HCT116 (cell line): ENCODE measurements around the gene RNF152. TPM values are rescaled to one million over a fixed set of nuclear protein-coding genes. Genes with fewer than 3 reads are reported as not detected.

ENCODE experiments used
- ATAC-seq: fragments of 200-7000 bp; cut with Tn5 transposase; 2 replicates; pipeline ENCODE4 v1.9.1; 2020; ENCODE audit warnings: mild to moderate bottlenecking, moderate library complexity
- BruUV-seq: library from RNA; stranded (reverse); fragments of 400-500 nt; replicated peaks from 2 replicates; lab custom pipeline; 2021; lab: Mats Ljungman, UMichigan
- CTCF ChIA-PET: fragments of 300-600 bp; sonication (Branson Sonifier 250); formaldehyde crosslinking; loops from one replicate; lab custom pipeline; 2021; ENCODE audit warnings: antibody characterized with exemption; lab: Charles Lee
- POLR2A ChIA-PET: fragments of 300-600, 350-600 bp; sonication (Branson Sonifier 250); formaldehyde crosslinking; loops from one replicate; lab custom pipeline; 2021; ENCODE audit warnings: antibody characterized with exemption; lab: Charles Lee
- RAD21 ChIA-PET, 2 experiments: fragments of 300-600 bp; sonication (Branson Sonifier 250); formaldehyde crosslinking; loops; one replicate each; lab custom pipeline; 2023; ENCODE audit warnings: low total read pairs in 2 of 2; ENCODE audit not compliant: uncharacterized antibody in 2 of 2, unreplicated experiment in 2 of 2, low non-redundant PET in 1 of 2; lab: Charles Lee
- DNase-seq: peaks from one replicate; pipeline ENCODE4 v3.0.0-alpha.2; 2010; ENCODE audit warnings: low read depth, low spot score
- H2AFZ ChIP-seq: fragments of 200-600 bp; shearing (Covaris generic), sonication (generic); 2 replicates; pipeline ENCODE4 v1.6.1; 2017; ENCODE audit warnings: low read depth, mixed run types, mixed read lengths, antibody characterized with exemption, low read length; ENCODE audit not compliant: poor library complexity, severe bottlenecking
- H3K27ac ChIP-seq: 2 replicates; pipeline ENCODE4 v1.5.1; 2012; ENCODE audit warnings: low read depth, low read length
- H3K27me3 ChIP-seq: fragments of 200-600 bp; sonication (generic); 2 replicates; pipeline ENCODE4 v1.6.1; 2016; ENCODE audit warnings: mixed run types, low read length, mixed read lengths; ENCODE audit not compliant: insufficient read depth
- H3K36me3 ChIP-seq, 2 experiments: fragments of 200-500 bp in 1 of 2; fragments of 200-600 bp in 1 of 2; sonication (Bioruptor generic) in 1 of 2; sonication (generic) in 1 of 2; 2 replicates each; pipeline versions ENCODE4 v1.5.1 to v1.6.1; 2014 to 2016; ENCODE audit warnings: low read length in 2 of 2, inconsistent platforms in 1 of 2, mixed read lengths in 1 of 2, mixed run types in 1 of 2; ENCODE audit not compliant: insufficient read depth in 2 of 2, control insufficient read depth in 1 of 2
- H3K4me1 ChIP-seq, 2 experiments: fragments of 200-600 bp in 1 of 2; sonication (generic) in 1 of 2; 2 replicates each; pipeline versions ENCODE4 v1.5.1 to v1.6.1; 2012 to 2017; ENCODE audit warnings: low read length in 2 of 2, inconsistent platforms in 1 of 2, mild to moderate bottlenecking in 1 of 2, mixed read lengths in 1 of 2, mixed run types in 1 of 2, moderate library complexity in 1 of 2; ENCODE audit not compliant: insufficient read depth in 2 of 2, control insufficient read depth in 1 of 2
- H3K4me2 ChIP-seq: fragments of 200-600 bp; sonication (generic); 2 replicates; pipeline ENCODE4 v1.6.1; 2017; ENCODE audit warnings: mixed run types, low read length, mixed read lengths
- H3K4me3 ChIP-seq, 2 experiments: fragments of 200-600 bp in 1 of 2; sonication (generic) in 1 of 2; replicated peaks in 1 of 2; 2 replicates each; pipeline ENCODE4 v1.5.1; 2011 to 2016; ENCODE audit warnings: low read length in 2 of 2, control low read depth in 1 of 2, low read depth in 1 of 2, mild to moderate bottlenecking in 1 of 2, mixed read lengths in 1 of 2, mixed run types in 1 of 2
- H3K79me2 ChIP-seq: fragments of 200-600 bp; sonication (generic); 2 replicates; pipeline ENCODE4 v1.6.1; 2017; ENCODE audit warnings: mild to moderate bottlenecking, mixed run types, low read length, moderate library complexity, mixed read lengths; ENCODE audit not compliant: insufficient read depth
- H3K9ac ChIP-seq: fragments of 200-600 bp; sonication (generic); 2 replicates; pipeline ENCODE4 v1.6.1; 2016; ENCODE audit warnings: low read length, mixed read lengths
- H3K9me2 ChIP-seq: fragments of 200-600 bp; sonication (generic), shearing (Covaris generic); 2 replicates; pipeline ENCODE4 v1.6.1; 2017; ENCODE audit warnings: mixed run types, mild to moderate bottlenecking, moderate library complexity; ENCODE audit not compliant: insufficient read depth
- H3K9me3 ChIP-seq, 2 experiments: fragments of 200-500 bp in 1 of 2; fragments of 200-600 bp in 1 of 2; sonication (Bioruptor generic) in 1 of 2; sonication (generic) in 1 of 2; 2 replicates each; pipeline ENCODE4 v1.6.1; 2014 to 2017; ENCODE audit warnings: low read length in 2 of 2, mixed read lengths in 2 of 2, inconsistent platforms in 1 of 2, low read depth in 1 of 2, mild to moderate bottlenecking in 1 of 2, mixed run types in 1 of 2, moderate library complexity in 1 of 2; ENCODE audit not compliant: control insufficient read depth in 1 of 2, insufficient read depth in 1 of 2
- H4K20me1 ChIP-seq: fragments of 200-600 bp; sonication (generic), shearing (Covaris generic); 2 replicates; pipeline ENCODE4 v1.6.1; 2017; ENCODE audit warnings: mixed run types, mild to moderate bottlenecking, moderate library complexity; ENCODE audit not compliant: insufficient read depth
- ATF3 ChIP-seq: IDR thresholded peaks from 2 replicates; pipeline ENCODE4 v1.6.1; 2012
- CBX3 ChIP-seq: IDR thresholded peaks from 2 replicates; pipeline ENCODE4 v1.6.1; 2012; ENCODE audit warnings: low read depth
- CEBPB ChIP-seq: IDR thresholded peaks from 2 replicates; pipeline ENCODE4 v1.6.1; 2012; ENCODE audit warnings: low read depth
- CTCF ChIP-seq, 3 experiments: fragments of 200-600 bp in 1 of 3; sonication (generic) in 1 of 3; IDR thresholded peaks in 2 of 3; conservative IDR thresholded peaks in 1 of 3; 2 replicates each; pipeline ENCODE4 v1.5.1; 2012 to 2017; ENCODE audit warnings: low read depth in 2 of 3, low read length in 2 of 3, antibody characterized with exemption in 1 of 3, borderline replicate concordance in 1 of 3, control low read depth in 1 of 3, mild to moderate bottlenecking in 1 of 3, mixed read lengths in 1 of 3, mixed run types in 1 of 3, moderate library complexity in 1 of 3; ENCODE audit not compliant: insufficient read depth in 1 of 3
- ELF1 ChIP-seq: IDR thresholded peaks from 2 replicates; pipeline ENCODE4 v1.6.1; 2012; ENCODE audit warnings: low read depth, borderline replicate concordance
- EZH2 ChIP-seq: fragments of 200-600 bp; sonication (generic); IDR thresholded peaks from 2 replicates; pipeline ENCODE4 v1.6.1; 2017; ENCODE audit warnings: antibody characterized with exemption, mixed run types
- EZH2phosphoT487 ChIP-seq: fragments of 200-600 bp; IDR thresholded peaks from 2 replicates; pipeline ENCODE4 v1.6.1; 2018; ENCODE audit warnings: antibody characterized with exemption, borderline replicate concordance
- JUND ChIP-seq: IDR thresholded peaks from 2 replicates; pipeline ENCODE4 v1.6.1; 2012
- MAX ChIP-seq: IDR thresholded peaks from 2 replicates; pipeline ENCODE4 v1.6.1; 2012
- RAD21 ChIP-seq: IDR thresholded peaks from 2 replicates; pipeline ENCODE4 v1.6.1; 2012; ENCODE audit warnings: low read depth, mild to moderate bottlenecking
- REST ChIP-seq: IDR thresholded peaks from 2 replicates; pipeline ENCODE4 v1.6.1; 2012; ENCODE audit warnings: low read depth
- SIN3A ChIP-seq: IDR thresholded peaks from 2 replicates; pipeline ENCODE4 v1.6.1; 2012; ENCODE audit warnings: low read depth
- SP1 ChIP-seq: IDR thresholded peaks from 2 replicates; pipeline ENCODE4 v1.6.1; 2012; ENCODE audit warnings: low read depth
- SRF ChIP-seq: IDR thresholded peaks from 2 replicates; pipeline ENCODE4 v1.6.1; 2012; ENCODE audit warnings: low read depth
- YY1 ChIP-seq: IDR thresholded peaks from 2 replicates; pipeline ENCODE4 v1.6.1; 2011; ENCODE audit warnings: low read length, low read depth, moderate library complexity, mild to moderate bottlenecking; ENCODE audit not compliant: insufficient replicate concordance; ENCODE audit errors: extremely low read depth
- ZBTB33 ChIP-seq: IDR thresholded peaks from 2 replicates; pipeline ENCODE4 v1.6.1; 2011; ENCODE audit warnings: mild to moderate bottlenecking, low read length, moderate library complexity; ENCODE audit not compliant: insufficient replicate concordance; ENCODE audit errors: extremely low read depth
- ZFX ChIP-seq: fragments of 450-650 bp; IDR thresholded peaks from 2 replicates; pipeline ENCODE4 v1.6.1; 2017
- ZNF274 ChIP-seq: fragments of 200-500 bp; sonication (Bioruptor generic); IDR thresholded peaks from 2 replicates; pipeline ENCODE4 v1.6.1; 2014; ENCODE audit warnings: mild to moderate bottlenecking, low read depth, low read length, inconsistent platforms
- intact Hi-C: fragments of 100-400 bp; cut with micrococcal nuclease; formaldehyde crosslinking; loops from 2 replicates; pipeline ENCODE4 v1.10.0; 2022
- total RNA-seq: library from RNA; stranded (reverse); gene quantifications from one replicate; pipeline ENCODE4 v1.2.1, GENCODE V29; 2021; ENCODE audit not compliant: unreplicated experiment

The RNF152 gene
- total RNA-seq, 1 experiment from 2014 or later, result 0.47 TPM

GRCh38 chr18:61941948-61942471 lies 49.2 kb upstream of the RNF152 start:
- TF ChIP-seq CBX3 (no peak), SRF (no peak), JUND (no peak), YY1 (no peak), EZH2 (no peak), ZBTB33 (no peak), CEBPB (no peak), ELF1 (no peak), MAX (no peak), SIN3A (no peak), EZH2phosphoT487 (no peak), ZNF274 (no peak), ZFX (no peak), CTCF (IDR thresholded peaks at IDR 0.05 in 2 of 3, conservative IDR thresholded peaks at IDR 0.05 in 1 of 3; ENCODE audit: borderline replicate concordance in 1 of 3, insufficient read depth in 1 of 3, low read depth in 2 of 3, low read length in 2 of 3) (no peak), REST (no peak), ATF3 (no peak), SP1 (no peak), RAD21 (no peak)
- TF ChIP-seq, all 23 proteins: peak for 0
- Histone ChIP-seq H3K4me1 (peaks cover 0 to 6% of the 10 kb centered on the region in 2 experiments; a peak in 1 of 4 replicates), H3K9me3 (no peaks in the 10 kb centered on the region), H3K79me2 (no peaks in the 10 kb centered on the region), H4K20me1 (no peaks in the 10 kb centered on the region), H3K36me3 (no peaks in the 10 kb centered on the region), H3K27ac (no peak overlapping the region), H3K9ac (no peak overlapping the region), H3K27me3 (no peaks in the 10 kb centered on the region), H3K4me2 (no peak overlapping the region), H3K4me3 (no peak overlapping the region), H3K9me2 (no peaks in the 10 kb centered on the region), H2AFZ (no peak overlapping the region)
- intact Hi-C loops, result no loop called here
- POLR2A ChIA-PET, result no interaction called here
- ATAC-seq (no peak), DNase-seq (no peak)
- CTCF ChIA-PET, result no interaction called here
- BruUV-seq, result no TSS peak
- RAD21 ChIA-PET, result no interaction called here
